ENCODE results near the gene KRTAP5-5.

Gene KRTAP5-5

DNA sequence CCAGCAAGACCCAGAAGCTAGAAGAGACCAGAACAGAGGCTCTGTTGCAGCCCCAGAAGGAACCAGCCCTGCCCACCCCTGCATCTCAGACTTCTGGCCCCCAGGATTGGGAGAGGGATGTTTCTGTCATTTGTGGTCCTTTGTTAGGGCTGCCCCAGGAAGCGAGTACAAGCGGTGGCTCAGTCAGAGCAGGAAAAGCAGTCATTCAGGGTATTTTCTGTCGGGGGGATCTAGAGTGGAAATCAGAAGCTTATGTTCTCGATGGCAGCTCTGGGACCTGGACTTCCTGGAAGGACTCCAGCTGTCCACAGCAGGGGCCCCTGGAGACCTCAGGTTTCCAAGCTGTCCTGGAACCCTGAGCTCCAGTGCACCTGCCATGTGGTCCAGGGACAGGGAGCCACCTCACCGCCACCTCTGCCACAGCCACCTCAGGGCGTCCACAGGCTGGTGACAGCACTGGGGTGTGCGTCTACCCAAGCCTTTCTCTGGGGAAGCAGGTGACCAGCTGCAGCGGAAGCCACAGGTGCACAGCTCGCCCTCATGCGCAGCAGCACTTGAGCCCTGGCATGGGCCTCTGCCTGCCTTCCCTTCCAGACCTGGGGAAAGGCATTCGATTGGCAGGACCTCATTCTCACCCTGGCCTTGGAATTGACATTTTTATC lies 2.6 kb downstream of the KRTAP5-5 start:
- no peak for DNase-seq
- ChIA-PET CTCF (interaction anchor here (0.5 to 2.7 kb wide), 6 partner anchors 8 to 85 kb away, joined by 3 to 22 read pairs (median 4); no protein-coding TSS in a partner anchor), POLR2A (no interaction called here)
- 78% methylated on average over 11 of the region's 11 CpGs for WGBS (ENCODE audit: insufficient coverage)
- Histone ChIP-seq H3K4me3 (ENCODE audit: control insufficient read depth in 1 of 7, extremely low read depth in 1 of 7, insufficient read depth in 4 of 7, low read depth in 2 of 7, low read length in 6 of 7) (no peak overlapping the region), H3K4me1 (ENCODE audit: control extremely low read depth in 1 of 4, control insufficient read depth in 4 of 4, insufficient read depth in 4 of 4, low read length in 3 of 4) (peaks cover 0 to 9% (median 5%) of the 10 kb centered on the region in 4 experiments), H3K36me3 (ENCODE audit: control insufficient read depth in 4 of 4, insufficient read depth in 4 of 4, low read length in 3 of 4) (no peaks in the 10 kb centered on the region), H3K9me3 (ENCODE audit: control extremely low read depth in 1 of 5, control insufficient read depth in 4 of 5, insufficient read depth in 2 of 5, low read depth in 1 of 5, low read length in 4 of 5) (no peaks in the 10 kb centered on the region), H3K27me3 (replicated peaks in 2 of 5; ENCODE audit: control insufficient read depth in 4 of 5, insufficient read depth in 5 of 5, low read length in 4 of 5) (peaks cover 0 to 47% (median 23%) of the 10 kb centered on the region in 5 experiments), H3K27ac (ENCODE audit: insufficient read depth in 1 of 2, low read depth in 1 of 2, low read length in 2 of 2, poor library complexity in 1 of 2, severe bottlenecking in 2 of 2) (no peak overlapping the region)

DNA sequence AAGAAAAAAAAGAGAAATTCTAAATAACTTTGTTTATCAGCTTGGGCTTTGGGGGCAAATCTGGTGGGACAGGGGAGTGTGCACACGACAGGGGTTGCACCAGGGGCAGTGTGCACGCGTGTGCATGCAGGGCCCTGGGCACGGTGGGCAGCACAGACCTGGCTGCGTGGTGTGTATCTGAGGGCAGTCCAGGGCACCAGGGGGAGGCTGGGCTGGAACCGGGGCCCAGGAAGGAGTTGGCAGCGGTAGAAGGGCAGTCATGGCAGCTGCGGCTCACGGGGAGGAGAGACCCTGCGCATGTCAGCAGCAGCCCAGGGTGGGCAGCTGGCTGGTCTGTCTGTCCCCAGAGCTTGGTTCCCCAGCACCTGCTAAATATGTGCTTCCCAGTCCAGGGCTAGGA lies 4.3 kb downstream of the KRTAP5-5 start:
- 94% methylated on average over 10 of the region's 10 CpGs for WGBS (ENCODE audit: insufficient coverage)
- no peak overlapping the region for H3K27ac ChIP-seq (ENCODE audit: insufficient read depth in 1 of 2, low read depth in 1 of 2, low read length in 2 of 2, poor library complexity in 1 of 2, severe bottlenecking in 2 of 2)
- no peaks in the 10 kb centered on the region for H3K9me3 ChIP-seq (ENCODE audit: control extremely low read depth in 1 of 5, control insufficient read depth in 4 of 5, insufficient read depth in 2 of 5, low read depth in 1 of 5, low read length in 4 of 5)
- no peaks in the 10 kb centered on the region for H3K36me3 ChIP-seq (ENCODE audit: control insufficient read depth in 4 of 4, insufficient read depth in 4 of 4, low read length in 3 of 4)
- no peak for DNase-seq
- peaks cover 0 to 6% (median 3%) of the 10 kb centered on the region in 4 experiments for H3K4me1 ChIP-seq (ENCODE audit: control extremely low read depth in 1 of 4, control insufficient read depth in 4 of 4, insufficient read depth in 4 of 4, low read length in 3 of 4)
- ChIA-PET CTCF (no interaction called here), POLR2A (interaction anchor here (0.6 kb wide), 1 partner anchor 10 kb away, joined by 3 read pairs; no protein-coding TSS in a partner anchor)
- H3K4me3 ChIP-seq (ENCODE audit: control insufficient read depth in 1 of 7, extremely low read depth in 1 of 7, insufficient read depth in 4 of 7, low read depth in 2 of 7, low read length in 6 of 7): no peak overlapping the region
- peaks cover 0 to 34% (median 13%) of the 10 kb centered on the region in 5 experiments for H3K27me3 ChIP-seq (replicated peaks in 2 of 5; ENCODE audit: control insufficient read depth in 4 of 5, insufficient read depth in 5 of 5, low read length in 4 of 5)

- H3K27me3 ChIP-seq (replicated peaks in 2 of 5; ENCODE audit: control insufficient read depth in 4 of 5, insufficient read depth in 5 of 5, low read length in 4 of 5): peaks cover 0 to 33% (median 14%) of the 10 kb centered on the region in 5 experiments
Observed at GRCh38 chr11:1636291-1636950, 6.8 kb downstream of the KRTAP5-5 start.

DNA sequence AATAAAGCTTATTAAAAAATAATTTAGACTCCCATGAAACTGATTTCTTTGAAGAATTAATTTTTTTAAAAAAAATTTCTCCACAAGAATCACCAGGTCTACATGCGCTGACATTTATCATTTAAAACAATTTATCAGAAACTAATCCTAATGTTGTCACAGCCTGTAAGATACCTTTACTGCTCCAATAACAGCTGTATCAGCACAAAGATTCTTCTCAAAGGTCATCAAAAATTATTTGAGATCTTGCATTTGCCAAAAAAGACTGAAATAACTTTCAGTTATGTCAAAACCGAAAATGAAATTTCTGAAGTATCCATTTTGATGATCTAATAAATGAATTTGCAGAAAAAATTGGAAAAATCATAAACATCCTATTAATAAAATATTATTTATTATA lies 8.1 kb downstream of the KRTAP5-5 start:
- Histone ChIP-seq H3K4me3 (ENCODE audit: control insufficient read depth in 1 of 7, extremely low read depth in 1 of 7, insufficient read depth in 4 of 7, low read depth in 2 of 7, low read length in 6 of 7) (no peak overlapping the region), H3K27me3 (replicated peaks in 2 of 5; ENCODE audit: control insufficient read depth in 4 of 5, insufficient read depth in 5 of 5, low read length in 4 of 5) (peaks cover 0 to 21% (median 7%) of the 10 kb centered on the region in 5 experiments), H3K36me3 (ENCODE audit: control insufficient read depth in 4 of 4, insufficient read depth in 4 of 4, low read length in 3 of 4) (no peaks in the 10 kb centered on the region), H3K27ac (ENCODE audit: insufficient read depth in 1 of 2, low read depth in 1 of 2, low read length in 2 of 2, poor library complexity in 1 of 2, severe bottlenecking in 2 of 2) (no peak overlapping the region), H3K4me1 (ENCODE audit: control extremely low read depth in 1 of 4, control insufficient read depth in 4 of 4, insufficient read depth in 4 of 4, low read length in 3 of 4) (peaks cover 0 to 3% (median 0%) of the 10 kb centered on the region in 4 experiments), H3K9me3 (ENCODE audit: control extremely low read depth in 1 of 5, control insufficient read depth in 4 of 5, insufficient read depth in 2 of 5, low read depth in 1 of 5, low read length in 4 of 5) (no peaks in the 10 kb centered on the region)
- no peak for DNase-seq
- WGBS (ENCODE audit: insufficient coverage): 100% methylated on average over 1 of the region's 2 CpGs
- CTCF ChIA-PET: interaction anchor here (1.5 to 7.1 kb wide), 4 partner anchors 10 to 196 kb away, joined by 4 to 45 read pairs (median 16); partner anchors contain the start of gene SYT8
- POLR2A ChIA-PET: no interaction called here

More at GRCh38 chr11:1636291-1636950, 6.8 kb downstream of the KRTAP5-5 start:
- Histone ChIP-seq H3K27ac (ENCODE audit: insufficient read depth in 1 of 2, low read depth in 1 of 2, low read length in 2 of 2, poor library complexity in 1 of 2, severe bottlenecking in 2 of 2) (no peak overlapping the region), H3K9me3 (ENCODE audit: control extremely low read depth in 1 of 5, control insufficient read depth in 4 of 5, insufficient read depth in 2 of 5, low read depth in 1 of 5, low read length in 4 of 5) (no peaks in the 10 kb centered on the region), H3K4me3 (ENCODE audit: control insufficient read depth in 1 of 7, extremely low read depth in 1 of 7, insufficient read depth in 4 of 7, low read depth in 2 of 7, low read length in 6 of 7) (no peak overlapping the region), H3K36me3 (ENCODE audit: control insufficient read depth in 4 of 4, insufficient read depth in 4 of 4, low read length in 3 of 4) (no peaks in the 10 kb centered on the region), H3K4me1 (ENCODE audit: control extremely low read depth in 1 of 4, control insufficient read depth in 4 of 4, insufficient read depth in 4 of 4, low read length in 3 of 4) (peaks cover 0 to 3% (median 0%) of the 10 kb centered on the region in 4 experiments)
- no peak for DNase-seq
- ChIA-PET CTCF (interaction anchor here (5.0 kb wide), 1 partner anchor 197 kb away, joined by 25 read pairs; the partner anchor contains the start of gene SYT8), POLR2A (no interaction called here)
- 96% methylated on average over 12 of the region's 19 CpGs for WGBS (ENCODE audit: insufficient coverage)

DNA sequence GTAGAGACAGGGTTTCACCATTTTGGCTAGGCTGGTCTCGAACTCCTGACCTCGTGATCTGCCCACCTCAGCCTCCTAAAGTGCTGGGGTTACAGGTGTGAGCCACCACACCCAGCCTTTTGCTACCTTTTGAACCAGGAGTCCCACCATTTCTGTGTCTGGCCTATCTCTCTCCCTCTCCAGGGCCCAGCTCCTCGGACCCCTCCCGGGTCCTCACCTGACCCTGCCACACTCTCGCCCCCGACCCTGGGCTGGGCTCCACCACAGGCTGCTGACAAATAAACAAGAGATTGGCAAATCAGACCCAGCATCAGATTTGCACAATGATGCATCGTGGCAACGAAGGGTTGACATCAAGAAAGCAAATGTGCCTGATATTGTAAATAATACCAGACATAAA lies 8.8 kb downstream of the KRTAP5-5 start:
- Histone ChIP-seq H3K4me1 (ENCODE audit: control extremely low read depth in 1 of 4, control insufficient read depth in 4 of 4, insufficient read depth in 4 of 4, low read length in 3 of 4) (peaks cover 0 to 3% (median 0%) of the 10 kb centered on the region in 4 experiments), H3K36me3 (ENCODE audit: control insufficient read depth in 4 of 4, insufficient read depth in 4 of 4, low read length in 3 of 4) (no peaks in the 10 kb centered on the region), H3K4me3 (ENCODE audit: control insufficient read depth in 1 of 7, extremely low read depth in 1 of 7, insufficient read depth in 4 of 7, low read depth in 2 of 7, low read length in 6 of 7) (no peak overlapping the region), H3K27ac (ENCODE audit: insufficient read depth in 1 of 2, low read depth in 1 of 2, low read length in 2 of 2, poor library complexity in 1 of 2, severe bottlenecking in 2 of 2) (no peak overlapping the region), H3K9me3 (ENCODE audit: control extremely low read depth in 1 of 5, control insufficient read depth in 4 of 5, insufficient read depth in 2 of 5, low read depth in 1 of 5, low read length in 4 of 5) (no peaks in the 10 kb centered on the region), H3K27me3 (replicated peaks in 2 of 5; ENCODE audit: control insufficient read depth in 4 of 5, insufficient read depth in 5 of 5, low read length in 4 of 5) (peaks cover 0 to 21% (median 7%) of the 10 kb centered on the region in 5 experiments)
- ChIA-PET CTCF (interaction anchor here (0.7 to 7.1 kb wide), 7 partner anchors 9 to 198 kb away, joined by 3 to 45 read pairs (median 4); partner anchors contain the start of genes KRTAP5-5 and SYT8), POLR2A (interaction anchor here (0.6 kb wide), 1 partner anchor 661 kb away, joined by 4 read pairs; no protein-coding TSS in a partner anchor)
- WGBS (ENCODE audit: insufficient coverage): 89% methylated on average over 3 of the region's 8 CpGs
- no peak for DNase-seq

DNA sequence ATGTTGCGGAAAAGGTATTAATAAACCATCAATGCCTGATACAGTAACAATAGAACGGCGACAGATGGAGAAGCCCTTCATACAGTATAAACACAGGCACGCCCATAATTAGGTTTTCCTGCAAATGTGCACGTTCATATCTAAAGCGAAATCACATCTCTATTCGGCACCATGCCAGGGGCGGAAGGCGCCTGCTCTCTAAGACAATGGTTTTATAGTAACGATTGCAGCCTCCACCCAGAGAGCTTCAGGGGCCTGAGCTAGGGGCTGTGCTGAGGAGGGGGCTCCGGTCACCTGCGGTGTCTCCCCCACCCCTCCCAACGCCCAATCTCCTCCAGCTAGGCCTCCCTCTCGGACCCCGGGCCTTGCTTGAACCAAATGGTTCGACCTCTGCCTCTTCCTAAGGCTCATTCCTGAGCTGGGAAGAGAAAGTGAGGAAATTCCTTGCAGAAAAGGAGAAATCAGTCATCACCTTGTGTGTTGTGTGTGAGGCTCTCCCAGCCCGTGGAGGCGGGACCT lies 9.6 kb downstream of the KRTAP5-5 start:
- no peak overlapping the region for H3K4me3 ChIP-seq (ENCODE audit: control insufficient read depth in 1 of 7, extremely low read depth in 1 of 7, insufficient read depth in 4 of 7, low read depth in 2 of 7, low read length in 6 of 7)
- 78% methylated on average over 14 of the region's 18 CpGs for WGBS (ENCODE audit: insufficient coverage)
- H3K9me3 ChIP-seq (ENCODE audit: control extremely low read depth in 1 of 5, control insufficient read depth in 4 of 5, insufficient read depth in 2 of 5, low read depth in 1 of 5, low read length in 4 of 5): no peaks in the 10 kb centered on the region
- no peak overlapping the region for H3K27ac ChIP-seq (ENCODE audit: insufficient read depth in 1 of 2, low read depth in 1 of 2, low read length in 2 of 2, poor library complexity in 1 of 2, severe bottlenecking in 2 of 2)
- POLR2A ChIA-PET: interaction anchor here (0.6 kb wide), 1 partner anchor 660 kb away, joined by 4 read pairs; no protein-coding TSS in a partner anchor
- DNase-seq: peak; percentile 16 to 49 (median 48)
- H3K4me1 ChIP-seq (ENCODE audit: control extremely low read depth in 1 of 4, control insufficient read depth in 4 of 4, insufficient read depth in 4 of 4, low read length in 3 of 4): peaks cover 0 to 3% (median 0%) of the 10 kb centered on the region in 4 experiments
- CTCF ChIA-PET: interaction anchor here (0.8 to 7.1 kb wide), 17 partner anchors 8 to 519 kb away, joined by 3 to 45 read pairs (median 4); partner anchors contain the start of genes H19, KRTAP5-5 and SYT8
- H3K27me3 ChIP-seq (replicated peaks in 2 of 5; ENCODE audit: control insufficient read depth in 4 of 5, insufficient read depth in 5 of 5, low read length in 4 of 5): peaks cover 0 to 17% (median 7%) of the 10 kb centered on the region in 5 experiments
- H3K36me3 ChIP-seq (ENCODE audit: control insufficient read depth in 4 of 4, insufficient read depth in 4 of 4, low read length in 3 of 4): no peaks in the 10 kb centered on the region

Data from common myeloid progenitor, CD34-positive (primary cell).